Measurements from ENCODE around the gene CORT. TPM values are rescaled to one million over a fixed set of nuclear protein-coding genes. Genes with fewer than 3 reads are reported as not detected.

CORT gene
- total and polyA plus RNA-seq, 9 donors = 0.11 to 0.51 (median 0.42) TPM; not detected in 4

- H3K4me1 ChIP-seq (ENCODE audit: insufficient read depth) = peaks cover 2% of the 10 kb centered on the region
- no peaks in the 10 kb centered on the region for H3K27me3 ChIP-seq
- TF ChIP-seq CTCF (IDR thresholded peaks at IDR 0.05) (no peak), POLR2A (IDR thresholded peaks at IDR 0.05) (no peak), EP300 (IDR thresholded peaks at IDR 0.05) (no peak)
- WGBS, 3 donors = 79 to 86% (median 82%) methylated on average over 5 of the region's 5 CpGs
- no peak for DNase-seq
- no peaks in the 10 kb centered on the region for H3K9me3 ChIP-seq
- no peak overlapping the region for H3K27ac ChIP-seq
- no peak overlapping the region for H3K4me3 ChIP-seq
- intact Hi-C loops (cut with DNase I) = no loop called here
- H3K36me3 ChIP-seq = no peaks in the 10 kb centered on the region
These were observed 44.6 kb downstream of the CORT start for GRCh38 chr1:10494418-10494753.

- Histone ChIP-seq H3K9me3 (no peaks in the 10 kb centered on the region), H3K4me3 (no peak overlapping the region), H3K36me3 (no peaks in the 10 kb centered on the region), H3K27me3 (no peaks in the 10 kb centered on the region), H3K27ac (no peak overlapping the region), H3K4me1 (ENCODE audit: insufficient read depth) (peaks cover 2% of the 10 kb centered on the region)
- TF ChIP-seq POLR2A (IDR thresholded peaks at IDR 0.05) (no peak), CTCF (IDR thresholded peaks at IDR 0.05) (peak; percentile 69 to 80 (median 79)), EP300 (IDR thresholded peaks at IDR 0.05) (no peak)
- intact Hi-C loops (cut with DNase I) = no loop called here
- 2 to 5% (median 3%) methylated on average over 15 of the region's 15 CpGs for WGBS, 3 donors
- DNase-seq = peak; percentile 43 to 81 (median 69)
These were observed 45.1 kb downstream of the CORT start for GRCh38 chr1:10494754-10495474.

- Histone ChIP-seq H3K27ac (no peak overlapping the region), H3K4me1 (ENCODE audit: insufficient read depth) (peaks cover 2% of the 10 kb centered on the region), H3K27me3 (no peaks in the 10 kb centered on the region), H3K4me3 (no peak overlapping the region), H3K36me3 (no peaks in the 10 kb centered on the region), H3K9me3 (no peaks in the 10 kb centered on the region)
- WGBS, 3 donors = 67 to 73% (median 68%) methylated on average over 10 of the region's 10 CpGs
- intact Hi-C loops (cut with DNase I) = no loop called here
- DNase-seq = no peak
- TF ChIP-seq POLR2A (IDR thresholded peaks at IDR 0.05) = no peak
- no peak for TF ChIP-seq EP300 (IDR thresholded peaks at IDR 0.05)
- no peak for TF ChIP-seq CTCF (IDR thresholded peaks at IDR 0.05)
These were observed 45.6 kb downstream of the CORT start for GRCh38 chr1:10495475-10495817.

GRCh38 chr1:10495952-10496351 is 46.1 kb downstream of the CORT start:
- H3K27me3 ChIP-seq = no peaks in the 10 kb centered on the region
- WGBS, 3 donors = 86 to 90% (median 87%) methylated on average over 14 of the region's 14 CpGs
- H3K4me1 ChIP-seq (ENCODE audit: insufficient read depth) = peaks cover 2% of the 10 kb centered on the region
- no peaks in the 10 kb centered on the region for H3K36me3 ChIP-seq
- H3K27ac ChIP-seq = no peak overlapping the region
- TF ChIP-seq CTCF (IDR thresholded peaks at IDR 0.05) (no peak), POLR2A (IDR thresholded peaks at IDR 0.05) (no peak), EP300 (IDR thresholded peaks at IDR 0.05) (no peak)
- H3K4me3 ChIP-seq = no peak overlapping the region
- DNase-seq = no peak
- H3K9me3 ChIP-seq = no peaks in the 10 kb centered on the region
- intact Hi-C loops (cut with DNase I) = no loop called here
